ENCODE measurements around the gene NSD1. TPM values are rescaled to one million over a fixed set of nuclear protein-coding genes. Genes with fewer than 3 reads are reported as not detected.

NSD1 gene
- total and polyA plus RNA-seq, 9 of the 15 experiments (the other 6 are each of a cell fraction or from before 2014, with no cell fraction given) = 3.8 to 51.0 (median 24.7) TPM

DNA sequence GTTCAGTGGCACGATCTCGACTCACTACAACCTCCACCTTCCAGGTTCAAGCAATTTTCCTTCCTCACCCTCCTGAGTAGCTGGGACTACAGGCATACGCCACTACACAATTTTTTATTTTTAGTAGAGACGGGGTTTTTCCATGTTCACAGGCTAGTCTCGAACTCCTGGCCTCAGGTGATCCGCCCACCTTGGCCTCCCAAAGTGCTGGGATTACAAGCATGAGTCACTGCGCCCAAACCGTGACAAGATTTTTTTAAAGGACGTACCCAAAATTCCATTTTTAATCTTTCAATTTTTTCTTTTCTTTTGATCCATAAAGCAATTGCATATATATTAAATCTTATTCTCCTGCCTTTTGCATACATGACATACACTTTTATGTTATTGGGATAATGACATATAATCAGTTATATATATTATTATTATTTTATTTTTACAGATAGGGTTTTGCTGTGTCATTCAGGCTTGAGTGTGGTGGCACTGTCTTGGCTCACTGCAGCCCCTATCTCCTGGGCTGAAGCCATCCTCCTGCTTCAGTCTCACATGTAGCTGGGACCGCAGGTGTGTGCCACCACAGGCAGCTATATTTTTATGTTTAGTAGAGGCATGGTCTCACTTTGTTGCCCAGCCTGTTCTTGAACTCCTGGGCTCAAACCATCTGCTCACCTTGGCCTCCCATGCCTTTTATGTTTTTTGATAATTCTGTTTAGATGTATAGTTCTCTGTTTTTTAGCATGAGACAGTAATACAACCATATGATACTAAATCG, 98.1 kb downstream of the NSD1 start (continued):
- TF ChIP-seq, protein P1, sequence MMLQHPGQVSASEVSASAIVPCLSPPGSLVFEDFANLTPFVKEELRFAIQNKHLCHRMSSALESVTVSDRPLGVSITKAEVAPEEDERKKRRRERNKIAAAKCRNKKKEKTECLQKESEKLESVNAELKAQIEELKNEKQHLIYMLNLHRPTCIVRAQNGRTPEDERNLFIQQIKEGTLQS (IDR thresholded peaks at IDR 0.05) = peak; percentile 60
- TF ChIP-seq, protein P1 (CRISPR knock-in tag; conservative IDR thresholded peaks at IDR 0.05) = no peak
- TF ChIP-seq, protein P2, sequence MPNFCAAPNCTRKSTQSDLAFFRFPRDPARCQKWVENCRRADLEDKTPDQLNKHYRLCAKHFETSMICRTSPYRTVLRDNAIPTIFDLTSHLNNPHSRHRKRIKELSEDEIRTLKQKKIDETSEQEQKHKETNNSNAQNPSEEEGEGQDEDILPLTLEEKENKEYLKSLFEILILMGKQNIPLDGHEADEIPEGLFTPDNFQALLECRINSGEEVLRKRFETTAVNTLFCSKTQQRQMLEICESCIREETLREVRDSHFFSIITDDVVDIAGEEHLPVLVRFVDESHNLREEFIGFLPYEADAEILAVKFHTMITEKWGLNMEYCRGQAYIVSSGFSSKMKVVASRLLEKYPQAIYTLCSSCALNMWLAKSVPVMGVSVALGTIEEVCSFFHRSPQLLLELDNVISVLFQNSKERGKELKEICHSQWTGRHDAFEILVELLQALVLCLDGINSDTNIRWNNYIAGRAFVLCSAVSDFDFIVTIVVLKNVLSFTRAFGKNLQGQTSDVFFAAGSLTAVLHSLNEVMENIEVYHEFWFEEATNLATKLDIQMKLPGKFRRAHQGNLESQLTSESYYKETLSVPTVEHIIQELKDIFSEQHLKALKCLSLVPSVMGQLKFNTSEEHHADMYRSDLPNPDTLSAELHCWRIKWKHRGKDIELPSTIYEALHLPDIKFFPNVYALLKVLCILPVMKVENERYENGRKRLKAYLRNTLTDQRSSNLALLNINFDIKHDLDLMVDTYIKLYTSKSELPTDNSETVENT (CRISPR knock-in tag; IDR thresholded peaks at IDR 0.05) = no peak
- no peak for TF ChIP-seq KHSRP (IDR thresholded peaks at IDR 0.05)
- TF ChIP-seq C11orf30 (IDR thresholded peaks at IDR 0.05; ENCODE audit: low read depth) = 0 out of 2 replicates have a peak, but pooled peaks have one; percentile 4
- no peak for TF ChIP-seq FOXP4 (CRISPR knock-in tag; IDR thresholded peaks at IDR 0.05; ENCODE audit: borderline replicate concordance)
- peak; percentile 75 for TF ChIP-seq EGR1 (conservative IDR thresholded peaks at IDR 0.05)
- 0 out of 2 replicates have a peak, but pooled peaks have one; percentile 4 for TF ChIP-seq MAFF (IDR thresholded peaks at IDR 0.05; ENCODE audit: low read length)
- TF ChIP-seq ZNF140 (CRISPR knock-in tag; IDR thresholded peaks at IDR 0.05) = no peak
- no peak for TF ChIP-seq TRIM25 (IDR thresholded peaks at IDR 0.05; ENCODE audit: borderline replicate concordance)
- no peak for TF ChIP-seq PURB (CRISPR knock-in tag; IDR thresholded peaks at IDR 0.05; ENCODE audit: low read depth)
- TF ChIP-seq ZKSCAN3 (CRISPR knock-in tag; IDR thresholded peaks at IDR 0.05) = no peak
- TF ChIP-seq, protein P3, sequence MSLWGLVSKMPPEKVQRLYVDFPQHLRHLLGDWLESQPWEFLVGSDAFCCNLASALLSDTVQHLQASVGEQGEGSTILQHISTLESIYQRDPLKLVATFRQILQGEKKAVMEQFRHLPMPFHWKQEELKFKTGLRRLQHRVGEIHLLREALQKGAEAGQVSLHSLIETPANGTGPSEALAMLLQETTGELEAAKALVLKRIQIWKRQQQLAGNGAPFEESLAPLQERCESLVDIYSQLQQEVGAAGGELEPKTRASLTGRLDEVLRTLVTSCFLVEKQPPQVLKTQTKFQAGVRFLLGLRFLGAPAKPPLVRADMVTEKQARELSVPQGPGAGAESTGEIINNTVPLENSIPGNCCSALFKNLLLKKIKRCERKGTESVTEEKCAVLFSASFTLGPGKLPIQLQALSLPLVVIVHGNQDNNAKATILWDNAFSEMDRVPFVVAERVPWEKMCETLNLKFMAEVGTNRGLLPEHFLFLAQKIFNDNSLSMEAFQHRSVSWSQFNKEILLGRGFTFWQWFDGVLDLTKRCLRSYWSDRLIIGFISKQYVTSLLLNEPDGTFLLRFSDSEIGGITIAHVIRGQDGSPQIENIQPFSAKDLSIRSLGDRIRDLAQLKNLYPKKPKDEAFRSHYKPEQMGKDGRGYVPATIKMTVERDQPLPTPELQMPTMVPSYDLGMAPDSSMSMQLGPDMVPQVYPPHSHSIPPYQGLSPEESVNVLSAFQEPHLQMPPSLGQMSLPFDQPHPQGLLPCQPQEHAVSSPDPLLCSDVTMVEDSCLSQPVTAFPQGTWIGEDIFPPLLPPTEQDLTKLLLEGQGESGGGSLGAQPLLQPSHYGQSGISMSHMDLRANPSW (CRISPR knock-in tag; IDR thresholded peaks at IDR 0.05) = no peak
- no peak for TF ChIP-seq ZBTB17 (CRISPR knock-in tag; IDR thresholded peaks at IDR 0.05)
- peak; percentile 57 for TF ChIP-seq NFE2 (IDR thresholded peaks at IDR 0.05; ENCODE audit: low read depth)
- TF ChIP-seq CTCF (IDR thresholded peaks at IDR 0.05 in 2 of 3, conservative IDR thresholded peaks at IDR 0.05 in 1 of 3; ENCODE audit: insufficient read depth in 2 of 3, low read depth in 1 of 3, low read length in 3 of 3) = no peak

All from K562 (cell line).